A549 (cell line): ENCODE results near the gene ANKRD28. TPM values are rescaled to one million over a fixed set of nuclear protein-coding genes. Genes with fewer than 3 reads are reported as not detected.

Experiments used
- ATAC-seq, 2 experiments: fragments of 200-7000 bp in 1 of 2; fragments of >200 bp in 1 of 2; cut with Nextera tagmentation in 1 of 2; cut with Tn5 transposase in 1 of 2; 3 replicates each; pipeline versions ENCODE4 v1.8.0 to v1.9.1; 2018 to 2020; ENCODE audit warnings: mild to moderate bottlenecking in 1 of 2, moderate library complexity in 1 of 2
- CTCF ChIA-PET: fragments of 300-600 bp; sonication (Branson Sonifier 250); formaldehyde crosslinking; extraction: SDS; loops from one replicate; lab custom pipeline; 2021; ENCODE audit warnings: antibody characterized with exemption, inconsistent platforms; lab: Yijun Ruan, JAX
- POLR2A ChIA-PET: fragments of 350-600 bp; formaldehyde crosslinking; extraction: SDS; loops from one replicate; lab custom pipeline; 2021; ENCODE audit warnings: antibody characterized with exemption, inconsistent platforms; lab: Yijun Ruan, JAX
- DNase-seq, 2 experiments: peaks; one replicate each; pipeline versions ENCODE4 v3.0.0 to v3.0.0-alpha.2; 2011 to 2016; ENCODE audit warnings: low read depth in 1 of 2, low spot score in 1 of 2
- FAIRE-seq: peaks from 2 replicates; lab custom pipeline; 2011; peaks lifted over from hg19 to GRCh38; lab: Jason Lieb, UNC
- H3K27ac ChIP-seq, 2 experiments: fragments of >200 bp; sonication (Bioruptor Twin); formaldehyde crosslinking; 3 replicates each; pipeline ENCODE4 v1.5.1; 2016 to 2017
- H3K4me1 ChIP-seq: fragments of >200 bp; sonication (Bioruptor Twin); formaldehyde crosslinking; 3 replicates; pipeline ENCODE4 v1.6.1; 2016
- H3K4me2 ChIP-seq: fragments of >200 bp; sonication (Bioruptor Twin); formaldehyde crosslinking; 3 replicates; pipeline ENCODE4 v1.6.1; 2016
- H3K4me3 ChIP-seq: fragments of >200 bp; sonication (Bioruptor Twin); formaldehyde crosslinking; 3 replicates; pipeline ENCODE4 v1.5.1; 2016
- H3K9me3 ChIP-seq: fragments of >200 bp; sonication (Bioruptor Twin); formaldehyde crosslinking; 3 replicates; pipeline ENCODE4 v1.6.1; 2016
- BHLHE40 ChIP-seq: IDR thresholded peaks from 2 replicates; pipeline ENCODE4 v1.6.1; 2012; ENCODE audit warnings: low read depth, low read length, inconsistent platforms
- CBX8 ChIP-seq: fragments of 200-600 bp; sonication (generic); IDR thresholded peaks from 2 replicates; pipeline ENCODE4 v1.6.1; 2016
- CEBPB ChIP-seq, 2 experiments: fragments of >200 bp in 1 of 2; sonication (Bioruptor Twin) in 1 of 2; formaldehyde crosslinking in 1 of 2; IDR thresholded peaks; 2 replicates each; pipeline ENCODE4 v1.6.1; 2012 to 2016
- CHD4 ChIP-seq: fragments of 200-600 bp; sonication (generic); IDR thresholded peaks from 2 replicates; pipeline ENCODE4 v1.6.1; 2016; ENCODE audit warnings: antibody characterized with exemption, mild to moderate bottlenecking, borderline replicate concordance
- EP300 ChIP-seq, 2 experiments: fragments of >200 bp; sonication (Bioruptor Twin); formaldehyde crosslinking; IDR thresholded peaks; 2 replicates in 1 of 2; 3 replicates in 1 of 2; pipeline ENCODE4 v1.6.1; 2016 to 2017
- FOSB ChIP-seq: fragments of 250-450 bp; sonication (Bioruptor Pico); IDR thresholded peaks from 2 replicates; pipeline ENCODE4 v1.5.0; 2020; ENCODE audit warnings: mild to moderate bottlenecking, moderate library complexity
- GATA3 ChIP-seq: IDR thresholded peaks from 2 replicates; pipeline ENCODE4 v1.6.1; 2012; ENCODE audit warnings: borderline replicate concordance
- HEYL ChIP-seq: fragments of 250-450 bp; sonication (Bioruptor Pico); IDR thresholded peaks from 2 replicates; pipeline ENCODE4 v1.8.0; 2021; ENCODE audit warnings: mild to moderate bottlenecking, moderate library complexity
- HOXB13 ChIP-seq: fragments of 250-450 bp; sonication (Bioruptor Pico); IDR thresholded peaks from 2 replicates; pipeline ENCODE4 v1.5.0; 2020; ENCODE audit warnings: low read depth, mild to moderate bottlenecking, moderate library complexity
- JUN ChIP-seq, 2 experiments: fragments of >200 bp; sonication (Bioruptor Twin); formaldehyde crosslinking; IDR thresholded peaks; 2 replicates in 1 of 2; 3 replicates in 1 of 2; pipeline ENCODE4 v1.6.1; 2016 to 2017
- KDM1A ChIP-seq: fragments of 200-600 bp; sonication (generic); IDR thresholded peaks from 2 replicates; pipeline ENCODE4 v1.6.1; 2016; ENCODE audit warnings: low read depth, mild to moderate bottlenecking
- MAFK ChIP-seq: fragments of 450-650 bp; IDR thresholded peaks from 2 replicates; pipeline ENCODE4 v1.6.1; 2014; ENCODE audit not compliant: partially characterized antibody
- MYC ChIP-seq: IDR thresholded peaks from 2 replicates; pipeline ENCODE4 v1.6.1; 2012; ENCODE audit warnings: mild to moderate bottlenecking, inconsistent platforms, low read length, improper control_type of control experiment, borderline replicate concordance
- NPAS2 ChIP-seq: fragments of 250-450 bp; sonication (Bioruptor Pico); IDR thresholded peaks from 2 replicates; pipeline ENCODE4 v1.8.0; 2022; ENCODE audit warnings: mild to moderate bottlenecking, moderate library complexity, borderline replicate concordance
- NR3C1 ChIP-seq: fragments of >200 bp; sonication (Bioruptor Twin); formaldehyde crosslinking; IDR thresholded peaks from 3 replicates; pipeline ENCODE4 v1.6.1; 2017
- RAD21 ChIP-seq, 2 experiments: fragments of >200 bp in 1 of 2; sonication (Bioruptor Twin) in 1 of 2; formaldehyde crosslinking in 1 of 2; IDR thresholded peaks in 1 of 2; conservative IDR thresholded peaks in 1 of 2; 2 replicates in 1 of 2; 3 replicates in 1 of 2; pipeline ENCODE4 v1.6.1; 2012 to 2018; ENCODE audit warnings: inconsistent platforms in 1 of 2
- RARB ChIP-seq: fragments of 250-450 bp; sonication (Bioruptor Pico); IDR thresholded peaks from 2 replicates; pipeline ENCODE4 v1.8.0; 2021; ENCODE audit warnings: mild to moderate bottlenecking, moderate library complexity
- RFX5 ChIP-seq: fragments of 450-650 bp; IDR thresholded peaks from 2 replicates; pipeline ENCODE4 v1.7.1; 2014; ENCODE audit warnings: antibody characterized with exemption, mild to moderate bottlenecking, moderate library complexity
- TFCP2L1 ChIP-seq: fragments of 250-450 bp; sonication (Bioruptor Pico); IDR thresholded peaks from 2 replicates; pipeline ENCODE4 v1.5.0; 2021; ENCODE audit warnings: mild to moderate bottlenecking
- ZSCAN20 ChIP-seq: fragments of 250-450 bp; sonication (Bioruptor Pico); IDR thresholded peaks from 2 replicates; pipeline ENCODE4 v1.8.0; 2022; ENCODE audit warnings: mild to moderate bottlenecking, moderate library complexity
- WGBS: methylation state at CpG from one replicate; pipeline ENCODE4 v1.1.6; 2017; ENCODE audit errors: missing lambda C conversion rate; 5-methylcytosine and 5-hydroxymethylcytosine counted together
- polyA plus RNA-seq, 4 experiments: library from polyadenylated mRNA; depleted of rRNA in 3 of 4; stranded (reverse); fragments of >200 nt; fragmentation: RNase III in 1 of 4; extraction: RNeasy Plus Mini Kit Qiagen cat#74134 plus additional on column Dnase treatment in 1 of 4; gene quantifications; 2 replicates in 3 of 4; 3 replicates in 1 of 4; pipeline ENCODE4 v1.2.3, GENCODE V29; 2011 to 2017
- TF ChIP-seq, protein P1 (sequence below): IDR thresholded peaks from 2 replicates; pipeline ENCODE4 v1.6.1; 2012
- TF ChIP-seq, protein P2 (sequence below): fragments of 450-650 bp; IDR thresholded peaks from 2 replicates; pipeline ENCODE4 v1.6.1; 2014; ENCODE audit warnings: antibody characterized with exemption
- TF ChIP-seq, protein P3 (sequence below): fragments of >200 bp; sonication (Bioruptor Twin); formaldehyde crosslinking; IDR thresholded peaks from 3 replicates; pipeline ENCODE4 v1.6.1; 2016
- TF ChIP-seq, protein P4 (sequence below): IDR thresholded peaks from 2 replicates; pipeline ENCODE4 v1.6.1; 2012
- TF ChIP-seq, protein P5 (sequence below): fragments of 250-450 bp; sonication (Bioruptor Pico); IDR thresholded peaks from 2 replicates; pipeline ENCODE4 v1.5.0; 2021; ENCODE audit warnings: mild to moderate bottlenecking, moderate library complexity, borderline replicate concordance
- TF ChIP-seq, protein P6 (sequence below): IDR thresholded peaks from 2 replicates; pipeline ENCODE4 v1.6.1; 2012; ENCODE audit warnings: low read depth, borderline replicate concordance

ANKRD28 gene
- polyA plus RNA-seq, 2 of the 4 experiments (the other 2 are of a cell fraction) = 29.9 to 72.0 TPM

DNA sequence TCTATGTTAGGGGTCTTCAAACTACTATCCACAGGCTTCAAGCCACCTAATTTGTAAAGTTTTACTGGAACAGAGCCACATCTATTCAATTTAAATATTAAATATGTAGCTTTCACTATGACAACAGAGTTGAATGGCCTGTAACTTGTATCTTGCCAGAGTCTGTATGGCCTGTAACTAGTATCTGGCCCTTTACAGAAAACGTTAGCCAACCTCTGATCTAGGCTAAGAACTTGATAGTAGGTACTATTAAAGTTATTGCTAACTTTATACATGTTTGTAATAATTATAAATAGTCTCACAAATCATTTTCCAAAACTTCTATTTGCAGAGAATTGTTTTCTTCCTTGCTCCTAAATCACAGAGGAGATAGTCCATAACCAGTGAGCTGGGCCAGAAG lies 40.0 kb downstream of the ANKRD28 start:
- POLR2A ChIA-PET = no interaction called here
- CTCF ChIA-PET = interaction anchor here (0.6 kb wide), 1 partner anchor 114 kb away, joined by 4 read pairs; no protein-coding TSS in a partner anchor
- DNase-seq (no peak), ATAC-seq (no peak), FAIRE-seq (no peak)
- TF ChIP-seq, protein P1, sequence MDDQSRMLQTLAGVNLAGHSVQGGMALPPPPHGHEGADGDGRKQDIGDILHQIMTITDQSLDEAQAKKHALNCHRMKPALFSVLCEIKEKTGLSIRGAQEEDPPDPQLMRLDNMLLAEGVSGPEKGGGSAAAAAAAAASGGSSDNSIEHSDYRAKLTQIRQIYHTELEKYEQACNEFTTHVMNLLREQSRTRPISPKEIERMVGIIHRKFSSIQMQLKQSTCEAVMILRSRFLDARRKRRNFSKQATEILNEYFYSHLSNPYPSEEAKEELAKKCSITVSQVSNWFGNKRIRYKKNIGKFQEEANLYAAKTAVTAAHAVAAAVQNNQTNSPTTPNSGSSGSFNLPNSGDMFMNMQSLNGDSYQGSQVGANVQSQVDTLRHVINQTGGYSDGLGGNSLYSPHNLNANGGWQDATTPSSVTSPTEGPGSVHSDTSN = no peak
- TF ChIP-seq CEBPB (IDR thresholded peaks at IDR 0.05) (no peak), HEYL (CRISPR knock-in tag) (no peak)
- peak overlapping the region in 1 of 2 experiments; percentile 29; a peak in 1 of 6 replicates for H3K27ac ChIP-seq
- WGBS = 91% methylated on average over 1 of the region's 1 CpG
- H3K4me3 ChIP-seq = no peak overlapping the region
- H3K4me2 ChIP-seq = no peak overlapping the region
- H3K9me3 ChIP-seq = no peaks in the 10 kb centered on the region
- peaks cover 31% of the 10 kb centered on the region for H3K4me1 ChIP-seq

DNA sequence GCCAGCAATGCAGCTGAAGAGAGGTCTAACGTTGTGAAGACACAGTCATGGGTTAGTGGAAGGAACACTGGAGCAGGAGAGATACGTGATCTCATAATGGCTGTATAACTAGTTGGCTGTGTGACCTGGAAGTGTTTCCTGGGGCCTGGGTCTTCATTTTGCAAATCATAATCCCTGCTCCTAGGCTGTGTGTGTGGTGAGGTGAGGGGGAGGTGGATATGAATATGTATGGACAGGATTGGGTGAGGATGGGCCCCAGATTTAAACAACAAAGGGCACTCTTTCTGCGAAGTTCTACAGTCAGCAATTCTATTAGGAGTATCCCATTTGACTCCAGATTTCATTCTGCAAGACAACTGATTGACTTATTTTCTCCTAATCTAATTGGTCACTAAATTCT lies 41.3 kb downstream of the ANKRD28 start:
- ChIA-PET POLR2A (no interaction called here), CTCF (no interaction called here)
- Histone ChIP-seq H3K4me2 (no peak overlapping the region), H3K9me3 (no peaks in the 10 kb centered on the region), H3K27ac (peak overlapping the region in 1 of 2 experiments; percentile 51; a peak in 3 of 6 replicates), H3K4me1 (peaks cover 44% of the 10 kb centered on the region), H3K4me3 (no peak overlapping the region)
- FAIRE-seq = no peak
- 85% methylated on average over 3 of the region's 3 CpGs for WGBS
- no peak for ATAC-seq
- TF ChIP-seq BHLHE40 = no peak
- TF ChIP-seq HOXB13 (CRISPR knock-in tag) = no peak
- no peak for DNase-seq

DNA sequence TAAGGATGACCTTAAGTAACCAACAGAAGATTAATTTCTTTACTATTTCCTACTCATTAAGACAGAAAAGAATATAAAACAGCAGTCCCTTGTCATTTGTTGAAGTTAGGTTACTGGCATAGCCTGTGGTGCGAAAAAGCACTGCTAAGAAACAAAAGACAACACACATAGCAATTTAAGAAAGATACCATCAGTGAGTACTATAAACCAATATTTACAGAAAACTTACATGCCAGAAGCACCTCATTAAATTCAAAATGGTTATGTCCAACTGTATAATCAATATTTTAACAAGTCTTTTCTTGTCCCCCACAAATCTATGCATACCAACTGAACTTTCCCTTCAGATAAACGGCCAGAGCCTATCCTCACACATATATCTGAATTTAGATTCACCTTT lies 42.0 kb downstream of the ANKRD28 start:
- FAIRE-seq (no peak), ATAC-seq (no peak), DNase-seq (no peak)
- ChIA-PET CTCF (no interaction called here), POLR2A (no interaction called here)
- 66% methylated on average over 2 of the region's 2 CpGs for WGBS
- TF ChIP-seq CBX8 = no peak
- TF ChIP-seq MAFK = no peak
- TF ChIP-seq GATA3 = no peak
- TF ChIP-seq HOXB13 (CRISPR knock-in tag) = no peak
- no peak for TF ChIP-seq RARB (CRISPR knock-in tag)
- TF ChIP-seq RAD21 (conservative IDR thresholded peaks at IDR 0.05 in 1 of 2, IDR thresholded peaks at IDR 0.05 in 1 of 2) = no peak
- no peak for TF ChIP-seq NPAS2 (CRISPR knock-in tag)
- no peak for TF ChIP-seq JUN (IDR thresholded peaks at IDR 0.05)
- TF ChIP-seq MYC = no peak
- no peak for TF ChIP-seq KDM1A
- no peak for TF ChIP-seq RFX5
- TF ChIP-seq CHD4 = no peak
- TF ChIP-seq FOSB (CRISPR knock-in tag) = no peak
- TF ChIP-seq, protein P2, sequence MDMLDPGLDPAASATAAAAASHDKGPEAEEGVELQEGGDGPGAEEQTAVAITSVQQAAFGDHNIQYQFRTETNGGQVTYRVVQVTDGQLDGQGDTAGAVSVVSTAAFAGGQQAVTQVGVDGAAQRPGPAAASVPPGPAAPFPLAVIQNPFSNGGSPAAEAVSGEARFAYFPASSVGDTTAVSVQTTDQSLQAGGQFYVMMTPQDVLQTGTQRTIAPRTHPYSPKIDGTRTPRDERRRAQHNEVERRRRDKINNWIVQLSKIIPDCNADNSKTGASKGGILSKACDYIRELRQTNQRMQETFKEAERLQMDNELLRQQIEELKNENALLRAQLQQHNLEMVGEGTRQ = no peak
- Histone ChIP-seq H3K4me2 (no peak overlapping the region), H3K27ac (peak overlapping the region; percentile 82 to 85; a peak in 4 of 6 replicates), H3K4me3 (no peak overlapping the region), H3K9me3 (no peaks in the 10 kb centered on the region), H3K4me1 (peaks cover 52% of the 10 kb centered on the region)

DNA sequence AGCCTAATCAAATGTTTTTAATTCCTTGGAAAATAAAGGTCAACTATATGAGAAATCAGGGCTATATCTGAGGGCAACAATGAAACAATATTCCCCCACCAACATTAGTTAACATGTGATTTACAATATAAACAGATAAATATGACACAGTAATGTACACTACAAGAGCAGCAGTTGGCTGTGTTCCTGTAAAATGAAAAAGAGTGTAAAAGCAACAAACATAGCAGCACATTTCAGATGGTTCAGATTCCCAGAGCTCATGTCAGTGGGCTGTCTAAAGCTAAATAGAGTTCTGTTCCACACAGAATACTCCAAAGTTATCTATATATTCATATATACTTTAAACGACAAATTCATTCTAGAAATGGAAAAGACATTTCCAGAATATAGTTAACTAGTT lies 42.6 kb downstream of the ANKRD28 start:
- H3K27ac ChIP-seq = peak overlapping the region; percentile 82 to 85; a peak in 5 of 6 replicates
- DNase-seq (no peak), FAIRE-seq (no peak), ATAC-seq (no peak)
- WGBS = 85% methylated on average over 1 of the region's 1 CpG
- ChIA-PET CTCF (interaction anchor here (0.6 kb wide), 1 partner anchor 156 kb away, joined by 5 read pairs; no protein-coding TSS in a partner anchor), POLR2A (no interaction called here)
- no peaks in the 10 kb centered on the region for H3K9me3 ChIP-seq
- H3K4me2 ChIP-seq = peak overlapping the region; percentile 5; the same call in 1 of the 3 replicates
- H3K4me1 ChIP-seq = peaks cover 58% of the 10 kb centered on the region
- no peak overlapping the region for H3K4me3 ChIP-seq
- TF ChIP-seq, protein P3, sequence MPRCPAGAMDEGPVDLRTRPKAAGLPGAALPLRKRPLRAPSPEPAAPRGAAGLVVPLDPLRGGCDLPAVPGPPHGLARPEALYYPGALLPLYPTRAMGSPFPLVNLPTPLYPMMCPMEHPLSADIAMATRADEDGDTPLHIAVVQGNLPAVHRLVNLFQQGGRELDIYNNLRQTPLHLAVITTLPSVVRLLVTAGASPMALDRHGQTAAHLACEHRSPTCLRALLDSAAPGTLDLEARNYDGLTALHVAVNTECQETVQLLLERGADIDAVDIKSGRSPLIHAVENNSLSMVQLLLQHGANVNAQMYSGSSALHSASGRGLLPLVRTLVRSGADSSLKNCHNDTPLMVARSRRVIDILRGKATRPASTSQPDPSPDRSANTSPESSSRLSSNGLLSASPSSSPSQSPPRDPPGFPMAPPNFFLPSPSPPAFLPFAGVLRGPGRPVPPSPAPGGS = no peak
- TF ChIP-seq, protein P4, sequence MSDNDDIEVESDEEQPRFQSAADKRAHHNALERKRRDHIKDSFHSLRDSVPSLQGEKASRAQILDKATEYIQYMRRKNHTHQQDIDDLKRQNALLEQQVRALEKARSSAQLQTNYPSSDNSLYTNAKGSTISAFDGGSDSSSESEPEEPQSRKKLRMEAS = no peak
- TF ChIP-seq HEYL (CRISPR knock-in tag) (no peak), RFX5 (no peak), TFCP2L1 (no peak), NR3C1 (no peak), EP300 (IDR thresholded peaks at IDR 0.05) (no peak), ZSCAN20 (CRISPR knock-in tag) (no peak)
- TF ChIP-seq, protein P5, sequence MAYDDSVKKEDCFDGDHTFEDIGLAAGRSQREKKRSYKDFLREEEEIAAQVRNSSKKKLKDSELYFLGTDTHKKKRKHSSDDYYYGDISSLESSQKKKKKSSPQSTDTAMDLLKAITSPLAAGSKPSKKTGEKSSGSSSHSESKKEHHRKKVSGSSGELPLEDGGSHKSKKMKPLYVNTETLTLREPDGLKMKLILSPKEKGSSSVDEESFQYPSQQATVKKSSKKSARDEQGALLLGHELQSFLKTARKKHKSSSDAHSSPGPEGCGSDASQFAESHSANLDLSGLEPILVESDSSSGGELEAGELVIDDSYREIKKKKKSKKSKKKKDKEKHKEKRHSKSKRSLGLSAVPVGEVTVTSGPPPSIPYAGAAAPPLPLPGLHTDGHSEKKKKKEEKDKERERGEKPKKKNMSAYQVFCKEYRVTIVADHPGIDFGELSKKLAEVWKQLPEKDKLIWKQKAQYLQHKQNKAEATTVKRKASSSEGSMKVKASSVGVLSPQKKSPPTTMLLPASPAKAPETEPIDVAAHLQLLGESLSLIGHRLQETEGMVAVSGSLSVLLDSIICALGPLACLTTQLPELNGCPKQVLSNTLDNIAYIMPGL (CRISPR knock-in tag) = no peak
- TF ChIP-seq, protein P6, sequence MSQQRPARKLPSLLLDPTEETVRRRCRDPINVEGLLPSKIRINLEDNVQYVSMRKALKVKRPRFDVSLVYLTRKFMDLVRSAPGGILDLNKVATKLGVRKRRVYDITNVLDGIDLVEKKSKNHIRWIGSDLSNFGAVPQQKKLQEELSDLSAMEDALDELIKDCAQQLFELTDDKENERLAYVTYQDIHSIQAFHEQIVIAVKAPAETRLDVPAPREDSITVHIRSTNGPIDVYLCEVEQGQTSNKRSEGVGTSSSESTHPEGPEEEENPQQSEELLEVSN = no peak
- TF ChIP-seq, all 56 proteins: peak for 0
